Right lobe of liver (tissue), 4 donors: ENCODE results near the gene PATE2.

Experiments
- CTCF ChIP-seq, 4 donors: fragments of 200-600 bp in 3 of 4; fragments of 450-650 bp in 1 of 4; IDR thresholded peaks; one replicate each; pipeline versions ENCODE4 v1.5.1 to v1.8.0; 2016 to 2022; ENCODE audit warnings: antibody characterized with exemption in 4 of 4, mild to moderate bottlenecking in 2 of 4
- POLR2A ChIP-seq: fragments of 450-650 bp; IDR thresholded peaks from one replicate; pipeline ENCODE4 v1.6.1; 2017; ENCODE audit warnings: antibody characterized with exemption, mild to moderate bottlenecking
- donor health status: DM: no; HTN: no; CAD: no.
- donor health status: DM: no; HTN: no; CAD: no.
- donor health status: DM: no; HTN: yes; CAD: no.

DNA sequence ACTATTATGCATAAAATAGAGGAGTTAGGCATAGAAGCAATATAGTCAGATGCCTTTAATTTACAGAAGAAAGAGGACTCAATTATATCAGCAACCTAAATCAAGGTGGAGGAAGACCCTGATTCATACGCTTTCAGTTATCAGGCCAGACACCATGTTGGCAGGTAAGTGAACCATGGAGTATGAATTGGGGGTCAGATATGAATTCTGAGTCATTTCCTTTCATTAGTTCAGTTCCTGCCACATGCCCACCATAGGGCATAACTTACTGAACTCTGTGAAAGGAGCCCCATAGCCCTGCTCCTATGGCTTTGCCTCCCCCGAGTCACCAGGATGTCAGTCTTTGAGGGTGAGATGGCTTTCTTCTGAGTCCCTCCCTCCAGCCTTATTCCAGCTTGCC is 15.1 kb downstream of the PATE2 start:
- no peak for TF ChIP-seq CTCF (IDR thresholded peaks at IDR 0.05)
- no peak for TF ChIP-seq POLR2A
